Measurements from ENCODE around the gene VWCE. TPM values are rescaled to one million over a fixed set of nuclear protein-coding genes. Genes with fewer than 3 reads are reported as not detected.

Gene VWCE
- total RNA-seq, 4 donors from 2014 or later = 0.31 to 1.5 (median 0.67) TPM

- Histone ChIP-seq H3K4me1 (no peaks in the 10 kb centered on the region), H3K27me3 (no peaks in the 10 kb centered on the region), H3K9me3 (no peaks in the 10 kb centered on the region), H3K4me3 (no peak overlapping the region), H3K36me3 (peaks cover 0 to 5% of the 10 kb centered on the region in 2 donors), H3K27ac (no peak overlapping the region)
- in situ Hi-C loops (cut with MboI; ENCODE audit: low sequenced_read_pairs in 4 of 4) = no loop called here
- TF ChIP-seq POLR2A (IDR thresholded peaks at IDR 0.05) (no peak), CTCF (IDR thresholded peaks at IDR 0.05 in 4 of 5, conservative IDR thresholded peaks at IDR 0.05 in 1 of 5) (no peak)
- no peak for DNase-seq
- ATAC-seq = no peak
- intact Hi-C loops (cut with DNase I; ENCODE audit: low total_unique reads) = no loop called here
Measured at GRCh38 chr11:61281581-61282250, 13.4 kb downstream of the VWCE start.

GRCh38 chr11:61280883-61281580 lies 14.1 kb downstream of the VWCE start:
- no peaks in the 10 kb centered on the region for H3K9me3 ChIP-seq
- no peaks in the 10 kb centered on the region for H3K27me3 ChIP-seq
- in situ Hi-C loops (cut with MboI; ENCODE audit: low sequenced_read_pairs in 4 of 4) (no loop called here), intact Hi-C loops (cut with DNase I; ENCODE audit: low total_unique reads) (no loop called here)
- H3K27ac ChIP-seq = no peak overlapping the region
- ATAC-seq (no peak), DNase-seq (no peak)
- H3K36me3 ChIP-seq = peaks cover 0 to 2% of the 10 kb centered on the region in 2 donors
- H3K4me1 ChIP-seq = no peaks in the 10 kb centered on the region
- H3K4me3 ChIP-seq = no peak overlapping the region
- TF ChIP-seq POLR2A (IDR thresholded peaks at IDR 0.05) (no peak), CTCF (IDR thresholded peaks at IDR 0.05 in 4 of 5, conservative IDR thresholded peaks at IDR 0.05 in 1 of 5) (no peak)

GRCh38 chr11:61279934-61280659 lies 15.0 kb downstream of the VWCE start:
- H3K36me3 ChIP-seq = no peaks in the 10 kb centered on the region

GRCh38 chr11:61278001-61278470 lies 17.1 kb downstream of the VWCE start:
- no peak for TF ChIP-seq POLR2A (IDR thresholded peaks at IDR 0.05)
- intact Hi-C loops (cut with DNase I; ENCODE audit: low total_unique reads) (no loop called here), in situ Hi-C loops (cut with MboI; ENCODE audit: low sequenced_read_pairs in 4 of 4) (no loop called here)
- no peak overlapping the region for H3K4me3 ChIP-seq
- H3K36me3 ChIP-seq = peaks cover 0 to 5% of the 10 kb centered on the region in 2 donors
- no peaks in the 10 kb centered on the region for H3K9me3 ChIP-seq
- ATAC-seq = no peak
- no peaks in the 10 kb centered on the region for H3K27me3 ChIP-seq
- no peak for DNase-seq
- no peak overlapping the region for H3K27ac ChIP-seq
- H3K4me1 ChIP-seq = no peaks in the 10 kb centered on the region

More at GRCh38 chr11:61279934-61280659, 15.0 kb downstream of the VWCE start:
- Histone ChIP-seq H3K4me1 (no peaks in the 10 kb centered on the region), H3K4me3 (no peak overlapping the region), H3K9me3 (no peaks in the 10 kb centered on the region), H3K27me3 (no peaks in the 10 kb centered on the region), H3K27ac (no peak overlapping the region)
- DNase-seq (no peak), ATAC-seq (no peak)
- in situ Hi-C loops (cut with MboI; ENCODE audit: low sequenced_read_pairs in 4 of 4) (no loop called here), intact Hi-C loops (cut with DNase I; ENCODE audit: low total_unique reads) (no loop called here)
- no peak for TF ChIP-seq POLR2A (IDR thresholded peaks at IDR 0.05)
- no peak for TF ChIP-seq CTCF (IDR thresholded peaks at IDR 0.05 in 4 of 5, conservative IDR thresholded peaks at IDR 0.05 in 1 of 5)

Data from gastrocnemius medialis (tissue), 4 donors.